Upper lobe of left lung (tissue), 6 donors: ENCODE measurements around the gene KCTD1. TPM values are rescaled to one million over a fixed set of nuclear protein-coding genes. Genes with fewer than 3 reads are reported as not detected.

Source experiments
- ATAC-seq, 2 donors: fragments of 200-7000 bp; cut with Tn5 transposase; one replicate each; pipeline ENCODE4 v1.9.1; 2022; ENCODE audit warnings: mild to moderate bottlenecking in 2 of 2, moderate library complexity in 2 of 2; ENCODE audit not compliant: low FRiP score in 2 of 2
- DNase-seq, 2 donors: peaks; one replicate each; pipeline ENCODE4 v3.0.0-alpha.2; 2019 to 2020
- H3K27ac ChIP-seq, 4 donors: fragments of 200-600 bp; sonication (generic); one replicate each; pipeline ENCODE4 v1.5.1; 2016 to 2019
- H3K27me3 ChIP-seq, 4 donors: fragments of 200-600 bp; sonication (generic); one replicate each; pipeline ENCODE4 v1.5.1; 2017 to 2019
- H3K36me3 ChIP-seq, 4 donors: fragments of 200-600 bp; sonication (generic); one replicate each; pipeline ENCODE4 v1.5.1; 2016 to 2019
- H3K4me1 ChIP-seq, 4 donors: fragments of 200-600 bp; sonication (generic); one replicate each; pipeline ENCODE4 v1.5.1; 2018 to 2019
- H3K4me3 ChIP-seq, 4 donors: fragments of 200-600 bp; sonication (generic); one replicate each; pipeline ENCODE4 v1.5.1; 2017 to 2019; ENCODE audit warnings: mild to moderate bottlenecking in 2 of 4, moderate library complexity in 1 of 4
- H3K9me3 ChIP-seq, 4 donors: fragments of 200-600 bp; sonication (generic); one replicate each; pipeline ENCODE4 v1.5.1; 2018 to 2019
- CTCF ChIP-seq, 6 experiments: fragments of 450-650 bp in 4 of 6; fragments of 200-600 bp in 2 of 6; sonication (generic) in 2 of 6; IDR thresholded peaks; one replicate each; pipeline ENCODE4 v1.5.1; 2016 to 2019; ENCODE audit warnings: antibody characterized with exemption in 6 of 6
- EP300 ChIP-seq, 4 donors: sonication (generic); formaldehyde crosslinking; IDR thresholded peaks; one replicate each; pipeline ENCODE4 v1.5.1; 2017; ENCODE audit warnings: antibody characterized with exemption in 4 of 4, control low read depth in 2 of 4
- POLR2A ChIP-seq, 4 donors: fragments of 450-650 bp; IDR thresholded peaks; one replicate each; pipeline ENCODE4 v1.5.1; 2016 to 2017; ENCODE audit warnings: antibody characterized with exemption in 4 of 4, mild to moderate bottlenecking in 2 of 4
- POLR2AphosphoS5 ChIP-seq, 2 donors: sonication (generic); formaldehyde crosslinking; IDR thresholded peaks; one replicate each; pipeline ENCODE4 v1.5.1; 2017; ENCODE audit warnings: antibody characterized with exemption in 2 of 2
- WGBS, 2 donors: methylation state at CpG; one replicate each; pipeline ENCODE4 v1.1.5; 2017 to 2018; 5-methylcytosine and 5-hydroxymethylcytosine counted together
- total RNA-seq, 6 donors: library from RNA; depleted of rRNA in 4 of 6; stranded (reverse); fragments of >200 nt in 4 of 6; gene quantifications; one replicate each; pipeline versions ENCODE4 v1.1.0 to v1.2.1, GENCODE V29; 2016 to 2021
- donor health status: DM: no; HTN: no; CAD: no; lungs with moderate emphysema.
- donor health status: DM: no; HTN: yes; CAD: no; lungs with severe emphysema.

The KCTD1 gene
- total RNA-seq, 6 donors from 2014 or later: 5.8 to 22.3 (median 14.1) TPM

DNA sequence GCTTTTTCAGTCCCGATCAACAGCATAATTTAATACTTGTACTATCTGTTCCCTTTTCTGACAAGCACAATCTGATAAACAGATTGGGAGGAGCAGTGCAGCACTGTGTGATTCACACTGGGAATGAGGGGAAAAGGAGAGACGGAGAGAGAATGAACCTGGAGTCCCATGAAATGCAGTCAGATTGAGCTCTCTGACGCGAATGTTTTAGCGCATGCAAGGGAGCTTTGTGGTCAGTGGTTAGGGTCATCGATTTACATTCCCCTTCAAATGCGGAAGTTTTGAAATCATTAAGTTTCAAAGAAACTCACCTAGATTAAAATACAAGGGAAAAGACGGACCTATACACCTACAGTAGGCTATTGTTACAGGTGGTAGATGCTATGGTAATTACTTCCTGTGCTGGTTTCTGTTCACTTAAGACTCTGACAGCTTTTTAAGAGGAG, 99.6 kb downstream of the KCTD1 start:
- no peak for ATAC-seq
- H3K36me3 ChIP-seq: no peaks in the 10 kb centered on the region
- H3K27ac ChIP-seq: no peak overlapping the region
- H3K9me3 ChIP-seq: no peaks in the 10 kb centered on the region
- TF ChIP-seq EP300 (IDR thresholded peaks at IDR 0.05) (no peak), POLR2AphosphoS5 (IDR thresholded peaks at IDR 0.05) (no peak), CTCF (IDR thresholded peaks at IDR 0.05) (no peak), POLR2A (IDR thresholded peaks at IDR 0.05) (no peak)
- H3K27me3 ChIP-seq: no peaks in the 10 kb centered on the region
- no peaks in the 10 kb centered on the region for H3K4me1 ChIP-seq
- DNase-seq: peak in 1 of 2 donors; percentile 1
- H3K4me3 ChIP-seq: no peak overlapping the region
- 82 to 87% methylated on average over 8 of the region's 8 CpGs for WGBS, 2 donors

GRCh38 chr18:26443853-26444252, 104.5 kb downstream of the KCTD1 start:
- peaks cover 0 to 4% (median 0%) of the 10 kb centered on the region in 4 donors for H3K4me1 ChIP-seq
- DNase-seq (no peak), ATAC-seq (no peak)
- no peak overlapping the region for H3K27ac ChIP-seq
- H3K9me3 ChIP-seq: no peaks in the 10 kb centered on the region
- H3K36me3 ChIP-seq: no peaks in the 10 kb centered on the region
- no peaks in the 10 kb centered on the region for H3K27me3 ChIP-seq
- TF ChIP-seq CTCF (IDR thresholded peaks at IDR 0.05): no peak
- TF ChIP-seq POLR2A (IDR thresholded peaks at IDR 0.05): no peak
- no peak for TF ChIP-seq EP300 (IDR thresholded peaks at IDR 0.05)
- no peak for TF ChIP-seq POLR2AphosphoS5 (IDR thresholded peaks at IDR 0.05)
- H3K4me3 ChIP-seq: no peak overlapping the region

- H3K36me3 ChIP-seq: no peaks in the 10 kb centered on the region
- peaks cover 0 to 4% (median 0%) of the 10 kb centered on the region in 4 donors for H3K4me1 ChIP-seq
- no peak for TF ChIP-seq POLR2AphosphoS5 (IDR thresholded peaks at IDR 0.05)
- TF ChIP-seq EP300 (IDR thresholded peaks at IDR 0.05): no peak
- no peak for TF ChIP-seq CTCF (IDR thresholded peaks at IDR 0.05)
- TF ChIP-seq POLR2A (IDR thresholded peaks at IDR 0.05): no peak
- H3K27me3 ChIP-seq: no peaks in the 10 kb centered on the region
- no peak overlapping the region for H3K4me3 ChIP-seq
- no peak overlapping the region for H3K27ac ChIP-seq
- no peaks in the 10 kb centered on the region for H3K9me3 ChIP-seq
- ATAC-seq (peak in 1 of 2 donors; percentile 46), DNase-seq (no peak)
- 69 to 71% methylated on average over 3 of the region's 3 CpGs for WGBS, 2 donors
Measured at GRCh38 chr18:26442126-26442525, 106.2 kb downstream of the KCTD1 start.

GRCh38 chr18:26440644-26441043, 107.7 kb downstream of the KCTD1 start:
- WGBS, 2 donors: 55 to 56% methylated on average over 8 of the region's 8 CpGs
- Histone ChIP-seq H3K27ac (peak overlapping the region in 1 of 4 donors; percentile 15), H3K4me1 (peaks cover 0 to 4% (median 0%) of the 10 kb centered on the region in 4 donors), H3K36me3 (no peaks in the 10 kb centered on the region), H3K9me3 (no peaks in the 10 kb centered on the region), H3K27me3 (no peaks in the 10 kb centered on the region), H3K4me3 (no peak overlapping the region)
- ATAC-seq (peak; percentile 36 to 52), DNase-seq (no peak)
- TF ChIP-seq EP300 (IDR thresholded peaks at IDR 0.05): peak in 2 of 4 donors; percentile 76 to 83
- TF ChIP-seq POLR2A (IDR thresholded peaks at IDR 0.05): no peak

- Histone ChIP-seq H3K9me3 (no peaks in the 10 kb centered on the region), H3K4me3 (no peak overlapping the region), H3K27me3 (no peaks in the 10 kb centered on the region), H3K36me3 (no peaks in the 10 kb centered on the region), H3K4me1 (peaks cover 0 to 4% (median 0%) of the 10 kb centered on the region in 4 donors), H3K27ac (no peak overlapping the region)
- 81 to 86% methylated on average over 4 of the region's 4 CpGs for WGBS, 2 donors
- ATAC-seq (peak in 1 of 2 donors; percentile 20), DNase-seq (no peak)
- TF ChIP-seq CTCF (IDR thresholded peaks at IDR 0.05): no peak
- no peak for TF ChIP-seq EP300 (IDR thresholded peaks at IDR 0.05)
- no peak for TF ChIP-seq POLR2A (IDR thresholded peaks at IDR 0.05)
- TF ChIP-seq POLR2AphosphoS5 (IDR thresholded peaks at IDR 0.05): no peak
Measured at GRCh38 chr18:26439537-26439936, 108.8 kb downstream of the KCTD1 start.
